ENCODE measurements around the gene TSACC.

DNA sequence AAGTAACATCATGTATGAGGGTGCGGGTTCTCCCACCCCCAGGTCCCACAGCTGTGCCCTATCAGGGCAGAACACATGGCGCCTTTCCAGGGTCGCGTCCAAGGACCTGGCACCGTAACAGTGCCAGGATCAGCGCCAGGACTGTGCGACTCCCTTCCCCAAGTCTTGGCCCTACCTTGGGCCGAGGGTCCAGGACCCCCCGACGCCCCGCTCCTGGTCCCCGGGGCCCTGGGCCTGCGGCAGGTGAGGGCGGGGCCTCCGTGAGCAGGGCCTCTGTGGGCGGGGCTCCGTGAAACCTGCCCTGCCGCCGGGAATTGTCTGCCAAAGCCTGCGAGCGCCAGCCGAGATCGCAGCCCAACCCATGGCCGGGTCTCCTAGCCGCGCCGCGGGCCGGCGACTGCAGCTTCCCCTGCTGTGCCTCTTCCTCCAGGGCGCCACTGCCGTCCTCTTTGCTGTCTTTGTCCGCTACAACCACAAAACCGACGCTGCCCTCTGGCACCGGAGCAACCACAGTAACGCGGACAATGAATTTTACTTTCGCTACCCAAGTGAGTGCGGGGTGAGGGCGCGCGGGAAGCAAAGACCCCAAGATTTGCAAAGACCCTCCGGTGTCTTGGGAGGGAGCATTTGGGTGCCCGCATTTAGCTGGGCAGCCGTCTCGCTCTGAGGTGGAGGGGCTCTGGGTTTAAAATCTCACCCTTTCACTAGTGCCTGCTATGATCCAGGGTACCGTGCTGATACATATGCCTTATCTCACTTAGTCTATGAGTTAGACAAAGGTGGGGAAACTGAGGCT lies 30.8 kb downstream of the TSACC start, which contains the start of gene RHBG:
- TF ChIP-seq, protein P1, sequence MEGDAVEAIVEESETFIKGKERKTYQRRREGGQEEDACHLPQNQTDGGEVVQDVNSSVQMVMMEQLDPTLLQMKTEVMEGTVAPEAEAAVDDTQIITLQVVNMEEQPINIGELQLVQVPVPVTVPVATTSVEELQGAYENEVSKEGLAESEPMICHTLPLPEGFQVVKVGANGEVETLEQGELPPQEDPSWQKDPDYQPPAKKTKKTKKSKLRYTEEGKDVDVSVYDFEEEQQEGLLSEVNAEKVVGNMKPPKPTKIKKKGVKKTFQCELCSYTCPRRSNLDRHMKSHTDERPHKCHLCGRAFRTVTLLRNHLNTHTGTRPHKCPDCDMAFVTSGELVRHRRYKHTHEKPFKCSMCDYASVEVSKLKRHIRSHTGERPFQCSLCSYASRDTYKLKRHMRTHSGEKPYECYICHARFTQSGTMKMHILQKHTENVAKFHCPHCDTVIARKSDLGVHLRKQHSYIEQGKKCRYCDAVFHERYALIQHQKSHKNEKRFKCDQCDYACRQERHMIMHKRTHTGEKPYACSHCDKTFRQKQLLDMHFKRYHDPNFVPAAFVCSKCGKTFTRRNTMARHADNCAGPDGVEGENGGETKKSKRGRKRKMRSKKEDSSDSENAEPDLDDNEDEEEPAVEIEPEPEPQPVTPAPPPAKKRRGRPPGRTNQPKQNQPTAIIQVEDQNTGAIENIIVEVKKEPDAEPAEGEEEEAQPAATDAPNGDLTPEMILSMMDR (IDR thresholded peaks at IDR 0.05) = no peak
- TF ChIP-seq EP300 (IDR thresholded peaks at IDR 0.05) (no peak), POLR2A (IDR thresholded peaks at IDR 0.05; ENCODE audit: low read depth) (no peak), POLR2AphosphoS5 (IDR thresholded peaks at IDR 0.05) (no peak)

Measured in esophagus muscularis mucosa (tissue), 4 donors.